Body of pancreas (tissue), 4 donors: ENCODE data around the gene CGB7. TPM values are rescaled to one million over a fixed set of nuclear protein-coding genes. Genes with fewer than 3 reads are reported as not detected.

ENCODE experiments used
- ATAC-seq: fragments of 150-250 bp; one replicate; pipeline ENCODE4 v1.9.1; 2016
- DNase-seq, 4 donors: peaks; one replicate each; pipeline ENCODE4 v3.0.0-alpha.2; 2019
- H3K27ac ChIP-seq, 4 donors: fragments of 200-600 bp; sonication (generic); 1 replicate in 3 of 4; 2 replicates in 1 of 4; pipeline versions ENCODE4 v1.5.1 to v1.6.1; 2016 to 2019; ENCODE audit warnings: mild to moderate bottlenecking in 1 of 4, mixed read lengths in 1 of 4, moderate library complexity in 1 of 4
- H3K27me3 ChIP-seq, 2 donors: fragments of 200-600 bp; sonication (generic); one replicate each; pipeline ENCODE4 v1.6.0; 2016; ENCODE audit warnings: mild to moderate bottlenecking in 1 of 2
- H3K36me3 ChIP-seq, 2 donors: fragments of 200-600 bp; sonication (generic); replicated peaks in 1 of 2; 2 replicates each; pipeline ENCODE4 v1.5.1; 2016; ENCODE audit warnings: low read depth in 2 of 2; ENCODE audit not compliant: insufficient read depth in 1 of 2
- H3K4me1 ChIP-seq: fragments of 200-600 bp; sonication (generic); one replicate; pipeline ENCODE4 v1.6.0; 2016
- H3K4me3 ChIP-seq, 2 donors: fragments of 200-600 bp; sonication (generic); 1 replicate in 1 of 2; 2 replicates in 1 of 2; pipeline ENCODE4 v1.5.1; 2016 to 2019
- H3K9me3 ChIP-seq, 3 donors: fragments of 200-600 bp; sonication (generic); 1 replicate in 2 of 3; 2 replicates in 1 of 3; pipeline ENCODE4 v1.5.1; 2016
- CTCF ChIP-seq, 7 experiments: fragments of 450-650 bp in 4 of 7; fragments of 200-600 bp in 3 of 7; sonication (generic) in 3 of 7; IDR thresholded peaks; one replicate each; pipeline ENCODE4 v1.5.1; 2016 to 2019; ENCODE audit warnings: antibody characterized with exemption in 7 of 7
- POLR2A ChIP-seq, 3 donors: fragments of 450-650 bp; IDR thresholded peaks; one replicate each; pipeline ENCODE4 v1.6.1; 2016; ENCODE audit warnings: antibody characterized with exemption in 3 of 3, mild to moderate bottlenecking in 2 of 3
- WGBS, 2 donors: methylation state at CpG; one replicate each; pipeline ENCODE4 v1.1.5; 2017; 5-methylcytosine and 5-hydroxymethylcytosine counted together
- intact Hi-C: fragments of 100-400 bp; cut with DNase I; formaldehyde crosslinking; loops from one replicate; pipeline ENCODE4 v1.15.1; 2023
- total RNA-seq, 2 donors: library from RNA; depleted of rRNA; stranded (reverse); fragments of >200 nt; gene quantifications; one replicate each; pipeline ENCODE4 v1.1.0, GENCODE V29; 2016

Gene CGB7
- total RNA-seq, 2 donors from 2014 or later = not detected

GRCh38 chr19:49085868-49086232, 28.3 kb upstream of the CGB7 start:
- H3K27me3 ChIP-seq = no peaks in the 10 kb centered on the region
- H3K9me3 ChIP-seq = no peaks in the 10 kb centered on the region
- H3K27ac ChIP-seq = peak overlapping the region in 3 of 4 donors; percentile 79 to 84 (median 84)
- intact Hi-C loops = no loop called here
- ATAC-seq (no peak), DNase-seq (no peak)
- H3K4me3 ChIP-seq = peak overlapping the region; percentile 50 to 71
- peaks cover 49% of the 10 kb centered on the region for H3K4me1 ChIP-seq
- TF ChIP-seq POLR2A (IDR thresholded peaks at IDR 0.05) = no peak
- no peak for TF ChIP-seq CTCF (IDR thresholded peaks at IDR 0.05)
- H3K36me3 ChIP-seq = peaks cover 7 to 11% of the 10 kb centered on the region in 2 donors
- WGBS, 2 donors = 1% methylated on average over 14 of the region's 14 CpGs

GRCh38 chr19:49085020-49085867, 27.7 kb upstream of the CGB7 start, which contains the start of gene SNRNP70:
SNRNP70 (plus strand) TSS chr19:49085451; CDS start chr19:49086415, 964 bp downstream.
- Histone ChIP-seq H3K27ac (peak within 1 kb of the TSS; percentile 75 to 84 (median 82)), H3K36me3 (peaks cover 2 to 7% of the 10 kb centered on the region in 2 donors), H3K9me3 (no peaks in the 10 kb centered on the region), H3K27me3 (no peaks in the 10 kb centered on the region), H3K4me3 (peak within 1 kb of the TSS; percentile 50 to 71), H3K4me1 (peaks cover 49% of the 10 kb centered on the region)
- 0 to 1% methylated on average over 27 to 86 of the region's 89 CpGs for WGBS, 2 donors
- peak; percentile 98 for ATAC-seq
- intact Hi-C loops = no loop called here
- TF ChIP-seq CTCF (IDR thresholded peaks at IDR 0.05) (peak in 2 of 7 experiments; percentile 12 to 21), POLR2A (IDR thresholded peaks at IDR 0.05) (peak; percentile 81 to 95 (median 93))
- peak; percentile 99 to 100 (median 100) for DNase-seq

- Histone ChIP-seq H3K4me3 (no peak overlapping the region), H3K4me1 (peaks cover 45% of the 10 kb centered on the region), H3K27ac (peak overlapping the region; percentile 75 to 84 (median 82)), H3K36me3 (peaks cover 0 to 3% of the 10 kb centered on the region in 2 donors), H3K27me3 (no peaks in the 10 kb centered on the region), H3K9me3 (no peaks in the 10 kb centered on the region)
- ATAC-seq = no peak
- intact Hi-C loops = no loop called here
- TF ChIP-seq CTCF (IDR thresholded peaks at IDR 0.05) = no peak
- no peak for TF ChIP-seq POLR2A (IDR thresholded peaks at IDR 0.05)
- WGBS, 2 donors = 49 to 51% methylated on average over 26 of the region's 26 CpGs
- peak in 2 of 4 donors; percentile 35 to 57 for DNase-seq
Measured at GRCh38 chr19:49084206-49085019, 26.9 kb upstream of the CGB7 start.

GRCh38 chr19:49081273-49081672, 23.7 kb upstream of the CGB7 start:
- H3K27ac ChIP-seq = no peak overlapping the region
- H3K36me3 ChIP-seq = no peaks in the 10 kb centered on the region
- H3K27me3 ChIP-seq = no peaks in the 10 kb centered on the region
- peaks cover 14% of the 10 kb centered on the region for H3K4me1 ChIP-seq
- intact Hi-C loops = no loop called here
- H3K9me3 ChIP-seq = no peaks in the 10 kb centered on the region
- 75 to 90% methylated on average over 1 of the region's 1 CpG for WGBS, 2 donors
- TF ChIP-seq CTCF (IDR thresholded peaks at IDR 0.05) = no peak
- TF ChIP-seq POLR2A (IDR thresholded peaks at IDR 0.05) = no peak
- ATAC-seq = no peak
- no peak overlapping the region for H3K4me3 ChIP-seq
- DNase-seq = no peak
